IMR-90 (cell line): ENCODE results near the gene AGBL3. TPM values are rescaled to one million over a fixed set of nuclear protein-coding genes. Genes with fewer than 3 reads are reported as not detected.

Experiments used
- ATAC-seq: fragments of 200-7000 bp; cut with Tn5 transposase; 2 replicates; pipeline ENCODE4 v1.9.1; 2020; ENCODE audit warnings: low read depth, mild to moderate bottlenecking, moderate library complexity
- BruUV-seq: library from RNA; stranded (reverse); fragments of 400-500 nt; replicated peaks from 2 replicates; lab custom pipeline; 2021; lab: Mats Ljungman, UMichigan
- CTCF ChIA-PET: fragments of 300-600 bp; formaldehyde crosslinking; extraction: SDS; loops from one replicate; lab custom pipeline; 2021; ENCODE audit warnings: antibody characterized with exemption; lab: Yijun Ruan, JAX
- POLR2A ChIA-PET: fragments of 300-600 bp; sonication (Branson Sonifier 250); formaldehyde crosslinking; loops from one replicate; lab custom pipeline; 2022; ENCODE audit warnings: antibody characterized with exemption; ENCODE audit not compliant: unreplicated experiment; lab: Charles Lee
- DNase-seq: peaks from one replicate; pipeline ENCODE4 v3.0.0; 2013
- H2AFZ ChIP-seq: replicated peaks from 2 replicates; pipeline ENCODE3; 2013; ENCODE audit warnings: low read length, mild to moderate bottlenecking; ENCODE audit not compliant: poor library complexity
- H2AK5ac ChIP-seq: 2 replicates; pipeline ENCODE4 v1.6.1; 2013; ENCODE audit warnings: low read depth, low read length, inconsistent platforms
- H2AK9ac ChIP-seq: replicated peaks from 2 replicates; pipeline ENCODE3; 2013; ENCODE audit warnings: mild to moderate bottlenecking, low read depth, low read length, moderate library complexity; ENCODE audit not compliant: poor library complexity
- H2BK120ac ChIP-seq: 2 replicates; pipeline ENCODE4 v1.6.1; 2013; ENCODE audit warnings: low read depth, low read length, inconsistent platforms
- H2BK15ac ChIP-seq: 3 replicates; pipeline ENCODE4 v1.6.1; 2013; ENCODE audit warnings: low read depth, low read length, inconsistent platforms
- H2BK20ac ChIP-seq: 2 replicates; pipeline ENCODE4 v1.6.1; 2013; ENCODE audit warnings: low read depth, mild to moderate bottlenecking, inconsistent platforms, low read length, moderate library complexity
- H2BK5ac ChIP-seq: 2 replicates; pipeline ENCODE4 v1.6.1; 2013; ENCODE audit warnings: mild to moderate bottlenecking, low read depth, low read length, inconsistent platforms; ENCODE audit not compliant: poor library complexity, severe bottlenecking
- H3K14ac ChIP-seq: replicated peaks from 2 replicates; pipeline ENCODE4 v1.6.1; 2013; ENCODE audit warnings: low read depth, low read length, inconsistent platforms
- H3K18ac ChIP-seq: 2 replicates; pipeline ENCODE4 v1.6.1; 2013; ENCODE audit warnings: low read depth, low read length, control low read depth
- H3K23ac ChIP-seq: 2 replicates; pipeline ENCODE4 v1.6.1; 2013; ENCODE audit warnings: low read depth, low read length, inconsistent platforms
- H3K27ac ChIP-seq: 2 replicates; pipeline ENCODE4 v1.5.1; 2013; ENCODE audit warnings: mild to moderate bottlenecking, control low read depth, low read length; ENCODE audit not compliant: insufficient read depth
- H3K27me3 ChIP-seq: 2 replicates; pipeline ENCODE4 v1.6.1; 2013; ENCODE audit warnings: low read length; ENCODE audit not compliant: control insufficient read depth, insufficient read depth
- H3K36me3 ChIP-seq: 2 replicates; pipeline ENCODE4 v1.6.1; 2013; ENCODE audit warnings: low read length, mixed read lengths; ENCODE audit not compliant: control insufficient read depth, insufficient read depth
- H3K4ac ChIP-seq: 2 replicates; pipeline ENCODE4 v1.6.1; 2013; ENCODE audit warnings: low read depth, low read length, inconsistent platforms
- H3K4me1 ChIP-seq: 2 replicates; pipeline ENCODE4 v1.6.1; 2013; ENCODE audit warnings: low read length, mixed read lengths; ENCODE audit not compliant: control insufficient read depth, insufficient read depth
- H3K4me2 ChIP-seq: 2 replicates; pipeline ENCODE4 v1.6.1; 2013; ENCODE audit warnings: low read depth, mild to moderate bottlenecking, control low read depth, low read length, moderate library complexity
- H3K4me3 ChIP-seq: 2 replicates; pipeline ENCODE4 v1.5.1; 2013; ENCODE audit warnings: low read depth, mild to moderate bottlenecking, control low read depth, low read length, moderate library complexity; ENCODE audit not compliant: insufficient read depth
- H3K56ac ChIP-seq: 2 replicates; pipeline ENCODE4 v1.6.1; 2013; ENCODE audit warnings: low read length, inconsistent platforms; ENCODE audit not compliant: insufficient read depth; ENCODE audit errors: extremely low read depth
- H3K79me1 ChIP-seq, 2 experiments: 2 replicates each; pipeline ENCODE4 v1.6.1; 2013; ENCODE audit warnings: low read length in 2 of 2, inconsistent platforms in 1 of 2, low read depth in 1 of 2
- H3K9ac ChIP-seq: 2 replicates; pipeline ENCODE4 v1.6.1; 2013; ENCODE audit warnings: low read depth, low read length, control low read depth
- H3K9me1 ChIP-seq: 2 replicates; pipeline ENCODE4 v1.6.1; 2013; ENCODE audit warnings: low read length, inconsistent platforms; ENCODE audit not compliant: insufficient read depth
- H3K9me3 ChIP-seq: 2 replicates; pipeline ENCODE4 v1.6.1; 2013; ENCODE audit warnings: low read length; ENCODE audit not compliant: control insufficient read depth, insufficient read depth
- H4K20me1 ChIP-seq: 2 replicates; pipeline ENCODE4 v1.6.1; 2013; ENCODE audit warnings: low read length, inconsistent platforms; ENCODE audit not compliant: insufficient read depth
- H4K5ac ChIP-seq: 2 replicates; pipeline ENCODE4 v1.6.1; 2013; ENCODE audit warnings: mild to moderate bottlenecking, low read depth, low read length, control low read depth
- H4K8ac ChIP-seq, 2 experiments: 2 replicates each; pipeline ENCODE4 v1.6.1; 2013; ENCODE audit warnings: low read depth in 2 of 2, low read length in 2 of 2, control low read depth in 1 of 2, inconsistent platforms in 1 of 2
- H4K91ac ChIP-seq: 2 replicates; pipeline ENCODE4 v1.6.1; 2013; ENCODE audit warnings: low read depth, low read length, inconsistent platforms; ENCODE audit not compliant: insufficient read depth
- BHLHE40 ChIP-seq: fragments of 150-350 bp; IDR thresholded peaks from 2 replicates; pipeline ENCODE4 v1.6.1; 2016; ENCODE audit warnings: mild to moderate bottlenecking, low read depth, low read length
- CEBPB ChIP-seq: IDR thresholded peaks from 2 replicates; pipeline ENCODE4 v1.6.1; 2012; ENCODE audit warnings: low read depth, low read length, improper control_type of control experiment
- CTCF ChIP-seq: conservative IDR thresholded peaks from 2 replicates; pipeline ENCODE4 v1.5.1; 2012; ENCODE audit warnings: mild to moderate bottlenecking, low read depth, low read length, improper control_type of control experiment
- ELK1 ChIP-seq: fragments of 150-350 bp; IDR thresholded peaks from 2 replicates; pipeline ENCODE4 v1.6.1; 2016; ENCODE audit warnings: low read depth, mild to moderate bottlenecking, low read length, moderate library complexity, borderline replicate concordance
- RFX5 ChIP-seq: IDR thresholded peaks from 2 replicates; pipeline ENCODE4 v1.8.0; 2012; ENCODE audit warnings: low read depth, mild to moderate bottlenecking, low read length, moderate library complexity
- SMC3 ChIP-seq: fragments of 150-350 bp; IDR thresholded peaks from 2 replicates; pipeline ENCODE4 v1.6.1; 2016; ENCODE audit warnings: low read depth, mild to moderate bottlenecking, antibody characterized with exemption, low read length, moderate library complexity
- USF2 ChIP-seq: fragments of 150-350 bp; IDR thresholded peaks from 2 replicates; pipeline ENCODE4 v1.6.1; 2017; ENCODE audit warnings: mild to moderate bottlenecking, antibody characterized with exemption, low read length, low read depth
- WGBS, 2 experiments: methylation state at CpG; one replicate each; pipeline versions ENCODE4 v1.1.5 to v1.1.7; 2013; ENCODE audit warnings: missing lambda C conversion rate in 2 of 2; ENCODE audit not compliant: insufficient read length in 1 of 2; ENCODE audit errors: extremely low coverage in 2 of 2; 5-methylcytosine and 5-hydroxymethylcytosine counted together
- dilution Hi-C: fragments of 300-500 bp; cut with HindIII; formaldehyde crosslinking; loops from one replicate; pipeline ENCODE4 v1.14.3; 2018; ENCODE audit warnings: low sequenced_read_pairs; ENCODE audit not compliant: unreplicated experiment
- in situ Hi-C: fragments of 300-500 bp; cut with MboI; formaldehyde crosslinking; loops from 3 replicates; pipeline ENCODE4 v1.14.3; 2019; ENCODE audit warnings: low sequenced_read_pairs, inconsistent platforms, mixed read lengths
- intact Hi-C: fragments of 100-400 bp; cut with micrococcal nuclease; formaldehyde crosslinking; loops from 2 replicates; pipeline ENCODE4 v1.10.0; 2022
- polyA plus RNA-seq, 3 experiments: library from polyadenylated mRNA; depleted of rRNA; stranded (reverse); fragments of >200 nt; gene quantifications; 2 replicates each; pipeline ENCODE4 v1.2.3, GENCODE V29; 2012; ENCODE audit warnings: low replicate concordance in 1 of 3
- total RNA-seq: library from RNA; depleted of rRNA; stranded (reverse); fragments of >200 nt; gene quantifications from 2 replicates; pipeline ENCODE4 v1.2.3, GENCODE V29; 2012

The AGBL3 gene
- total and polyA plus RNA-seq, 2 of the 4 experiments (the other 2 are of a cell fraction), result 0.18 to 0.65 TPM

GRCh38 chr7:135168489-135169140, 182.3 kb downstream of the AGBL3 start:
- Histone ChIP-seq H3K9me3 (no peaks in the 10 kb centered on the region), H3K4ac (no peak overlapping the region), H2BK20ac (no peak overlapping the region), H3K9ac (no peak overlapping the region), H3K27ac (no peak overlapping the region), H3K79me1 (peaks cover 30 to 55% of the 10 kb centered on the region in 2 experiments), H3K36me3 (peaks cover 42% of the 10 kb centered on the region), H3K9me1 (peaks cover 20% of the 10 kb centered on the region), H4K8ac (peak overlapping the region in 1 of 2 experiments; percentile 12; a peak in 1 of 4 replicates), H3K27me3 (no peaks in the 10 kb centered on the region), H3K4me1 (peaks cover 12% of the 10 kb centered on the region), H2AFZ (peak overlapping the region; percentile 14), H4K91ac (no peak overlapping the region), H3K56ac (no peak overlapping the region), H2AK5ac (peak overlapping the region; percentile 33; the same call in 1 of the 2 replicates), H2BK120ac (no peak overlapping the region), H3K14ac (no peak overlapping the region), H3K23ac (no peak overlapping the region; the same call in 1 of the 2 replicates), H2BK5ac (no peak overlapping the region), H3K18ac (no peak overlapping the region), H4K5ac (no peak overlapping the region), H3K4me3 (no peak overlapping the region), H3K4me2 (peak overlapping the region; percentile 16; the same call in 1 of the 2 replicates), H2AK9ac (peak overlapping the region; percentile 57), H4K20me1 (0 out of 2 replicates have a peak, but pooled peaks cover 4% of the 10 kb centered on the region), H2BK15ac (no peak overlapping the region)
- dilution Hi-C loops, result no loop called here
- in situ Hi-C loops, result loop anchor here (10.0 kb wide), 2 partner anchors 184 to 484 kb away; partner anchors contain the start of gene AGBL3
- intact Hi-C loops, result no loop called here
- WGBS, 2 experiments, result 100% methylated on average over 6 of the region's 13 CpGs; no CpG with 5 or more reads in 1 of the 2 experiments
- ATAC-seq (no peak), DNase-seq (no peak)
- ChIA-PET CTCF (interaction anchor here (3.7 kb wide), 1 partner anchor 182 kb away, joined by 17 read pairs; the partner anchor contains the start of gene AGBL3), POLR2A (interaction anchor here (0.6 kb wide), 1 partner anchor 487 kb away, joined by 3 read pairs; no protein-coding TSS in a partner anchor)
- TF ChIP-seq BHLHE40 (no peak), SMC3 (no peak), ELK1 (no peak), CEBPB (no peak), RFX5 (no peak), USF2 (no peak), CTCF (no peak)
- BruUV-seq, result no TSS peak
